Measurements from ENCODE around the gene IL1RL2. TPM values are rescaled to one million over a fixed set of nuclear protein-coding genes. Genes with fewer than 3 reads are reported as not detected.

Gene IL1RL2
- total RNA-seq, 1 experiment from 2014 or later, result not detected

Other genes with a start within 250 kb of the IL1RL2 start
- not detected in 2 replicates for gene IL1R2, start 195.1 kb upstream of the IL1RL2 start, total RNA-seq (2014; rRNA removed; shearing (Covaris generic); ENCODE audit: low replicate concordance)
- 0.82 and 1.4 TPM in 2 replicates for gene IL1R1, start 44.3 kb upstream of the IL1RL2 start, total RNA-seq (2014; rRNA removed; shearing (Covaris generic); ENCODE audit: low replicate concordance)
- gene IL1RL1, start 124.5 kb downstream of the IL1RL2 start, total RNA-seq (2014; rRNA removed; shearing (Covaris generic); ENCODE audit: low replicate concordance), result not detected in 2 replicates
- not detected in 2 replicates for gene IL18R1, start 168.8 kb downstream of the IL1RL2 start, total RNA-seq (2014; rRNA removed; shearing (Covaris generic); ENCODE audit: low replicate concordance)
- gene IL18RAP, start 236.1 kb downstream of the IL1RL2 start, total RNA-seq (2014; rRNA removed; shearing (Covaris generic); ENCODE audit: low replicate concordance), result not detected in 2 replicates